Glutamatergic neuron (in vitro differentiated cells): ENCODE data around the gene TXLNB. TPM values are rescaled to one million over a fixed set of nuclear protein-coding genes. Genes with fewer than 3 reads are reported as not detected.

ENCODE experiments used
- DNase-seq: peaks from one replicate; pipeline ENCODE4 v3.0.0; 2022
- H3K27ac Mint-ChIP-seq: one replicate; pipeline ENCODE4 v1.8.0; 2020; ENCODE audit warnings: mild to moderate bottlenecking, mixed read lengths, inconsistent platforms; ENCODE audit not compliant: unreplicated experiment
- H3K27me3 Mint-ChIP-seq: one replicate; pipeline ENCODE4 v1.8.0; 2020; ENCODE audit warnings: mild to moderate bottlenecking, moderate library complexity, mixed read lengths, inconsistent platforms; ENCODE audit not compliant: unreplicated experiment
- H3K36me3 Mint-ChIP-seq: one replicate; pipeline ENCODE4 v1.8.0; 2020; ENCODE audit warnings: mild to moderate bottlenecking, mixed read lengths, inconsistent platforms; ENCODE audit not compliant: unreplicated experiment
- H3K4me1 Mint-ChIP-seq: one replicate; pipeline ENCODE4 v1.8.0; 2020; ENCODE audit warnings: mild to moderate bottlenecking, low read depth, mixed read lengths, inconsistent platforms; ENCODE audit not compliant: unreplicated experiment
- H3K4me3 Mint-ChIP-seq: one replicate; pipeline ENCODE4 v1.8.0; 2020; ENCODE audit warnings: mild to moderate bottlenecking, mixed read lengths, inconsistent platforms; ENCODE audit not compliant: unreplicated experiment
- H3K9me3 Mint-ChIP-seq: one replicate; pipeline ENCODE4 v1.8.0; 2020; ENCODE audit warnings: mild to moderate bottlenecking, moderate library complexity, mixed read lengths, inconsistent platforms; ENCODE audit not compliant: unreplicated experiment
- CTCF ChIP-seq: fragments of 200-600 bp; sonication (generic); IDR thresholded peaks from one replicate; pipeline ENCODE4 v1.5.0; 2021; ENCODE audit not compliant: partially characterized antibody, unreplicated experiment
- total RNA-seq: library from RNA; stranded (reverse); fragmentation: NEBNext Ultra II Directional; extraction: Animal tissue kit (Norgen Biotek cat#: 25700); gene quantifications from one replicate; pipeline ENCODE4 v1.2.1, GENCODE V29; 2021; ENCODE audit not compliant: unreplicated experiment

TXLNB gene
- total RNA-seq, 1 donor from 2014 or later, result not detected

DNA sequence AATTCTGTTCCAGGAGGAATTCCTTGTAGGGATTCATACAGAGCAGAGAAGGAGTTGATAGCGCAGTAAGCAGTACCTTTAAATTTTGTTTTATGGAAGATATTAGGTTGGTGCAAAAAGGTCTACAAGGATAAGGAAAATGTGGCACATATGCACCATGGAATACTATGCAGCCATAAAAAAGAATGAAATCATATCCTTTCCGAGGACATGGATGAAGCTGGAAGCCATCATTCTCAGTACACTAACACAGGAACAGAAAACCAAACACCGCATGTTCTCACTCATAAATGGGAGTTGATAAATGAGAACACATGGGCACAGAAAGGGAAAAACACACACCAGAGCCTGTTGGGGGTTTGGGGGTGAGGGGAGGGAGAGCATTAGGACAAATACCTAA, 37.4 kb upstream of the TXLNB start:
- H3K4me3 Mint-ChIP-seq, result no peak overlapping the region
- H3K4me1 Mint-ChIP-seq, result no peaks in the 10 kb centered on the region
- DNase-seq, result no peak
- no peaks in the 10 kb centered on the region for H3K27me3 Mint-ChIP-seq
- no peak for TF ChIP-seq CTCF
- H3K9me3 Mint-ChIP-seq, result no peaks in the 10 kb centered on the region
- H3K36me3 Mint-ChIP-seq, result peaks cover 4% of the 10 kb centered on the region
- H3K27ac Mint-ChIP-seq, result no peak overlapping the region

DNA sequence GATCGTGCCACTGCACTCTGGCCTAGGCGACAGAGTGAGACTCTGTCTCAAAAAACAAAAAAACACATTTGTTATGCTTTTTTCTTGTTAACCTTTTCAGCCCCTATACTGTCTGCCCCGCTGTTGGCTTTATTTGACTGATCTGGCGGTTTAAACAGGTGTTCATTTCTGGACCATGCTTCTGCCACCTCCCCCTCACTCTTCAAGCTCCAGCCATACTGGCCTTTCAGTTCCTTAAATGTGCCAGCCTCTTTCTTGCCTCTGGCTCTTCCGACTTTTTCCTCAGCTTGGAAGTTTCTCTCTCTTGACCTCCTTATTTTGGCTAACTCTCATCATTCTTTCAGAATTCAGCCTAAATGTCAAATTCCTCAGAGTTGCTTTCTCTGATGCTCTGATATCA, 35.2 kb upstream of the TXLNB start:
- no peak for DNase-seq
- TF ChIP-seq CTCF, result no peak
- peaks cover 12% of the 10 kb centered on the region for H3K4me1 Mint-ChIP-seq
- H3K9me3 Mint-ChIP-seq, result peaks cover 2% of the 10 kb centered on the region
- H3K27ac Mint-ChIP-seq, result no peak overlapping the region
- no peak overlapping the region for H3K4me3 Mint-ChIP-seq
- peaks cover 2% of the 10 kb centered on the region for H3K27me3 Mint-ChIP-seq
- peaks cover 4% of the 10 kb centered on the region for H3K36me3 Mint-ChIP-seq

- no peak for TF ChIP-seq CTCF
- Mint-ChIP-seq H3K36me3 (peaks cover 4% of the 10 kb centered on the region), H3K27ac (no peak overlapping the region), H3K4me1 (peaks cover 12% of the 10 kb centered on the region), H3K9me3 (peaks cover 2% of the 10 kb centered on the region), H3K4me3 (no peak overlapping the region), H3K27me3 (peaks cover 2% of the 10 kb centered on the region)
- no peak for DNase-seq
These were observed 33.9 kb upstream of the TXLNB start for GRCh38 chr6:139325686-139326085.

- H3K36me3 Mint-ChIP-seq, result peaks cover 4% of the 10 kb centered on the region
- H3K27ac Mint-ChIP-seq, result no peak overlapping the region
- peaks cover 2% of the 10 kb centered on the region for H3K9me3 Mint-ChIP-seq
- DNase-seq, result no peak
- no peak for TF ChIP-seq CTCF
- H3K4me1 Mint-ChIP-seq, result peaks cover 12% of the 10 kb centered on the region
- H3K27me3 Mint-ChIP-seq, result peaks cover 2% of the 10 kb centered on the region
- H3K4me3 Mint-ChIP-seq, result no peak overlapping the region
These were observed 33.3 kb upstream of the TXLNB start for GRCh38 chr6:139325125-139325524.

DNA sequence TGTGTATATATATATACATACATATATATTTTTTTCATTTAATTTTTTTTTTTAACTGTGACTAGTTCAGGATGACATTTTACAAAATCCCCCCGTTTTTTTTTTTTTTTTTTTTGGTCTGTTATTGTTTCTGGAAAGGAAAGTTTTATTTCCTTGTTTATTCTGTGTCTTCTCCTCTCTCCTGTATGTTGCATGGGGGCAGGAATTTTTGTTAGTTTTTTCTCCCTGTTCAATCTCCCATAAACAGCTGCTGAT, 32.4 kb upstream of the TXLNB start:
- Mint-ChIP-seq H3K4me1 (peaks cover 12% of the 10 kb centered on the region), H3K4me3 (no peak overlapping the region), H3K27ac (no peak overlapping the region)

More for the DNA sequence above, 32.4 kb upstream of the TXLNB start:
- no peak for DNase-seq
- Mint-ChIP-seq H3K27me3 (peaks cover 2% of the 10 kb centered on the region), H3K9me3 (peaks cover 2% of the 10 kb centered on the region), H3K36me3 (peaks cover 4% of the 10 kb centered on the region)
- TF ChIP-seq CTCF, result no peak
